Body of pancreas (tissue), 4 donors: ENCODE measurements around the gene USP40. TPM values are rescaled to one million over a fixed set of nuclear protein-coding genes. Genes with fewer than 3 reads are reported as not detected.

Experiments used
- ATAC-seq: fragments of 150-250 bp; one replicate; pipeline ENCODE4 v1.9.1; 2016
- DNase-seq, 4 donors: peaks; one replicate each; pipeline ENCODE4 v3.0.0-alpha.2; 2019
- H3K27ac ChIP-seq, 4 donors: fragments of 200-600 bp; sonication (generic); 1 replicate in 3 of 4; 2 replicates in 1 of 4; pipeline versions ENCODE4 v1.5.1 to v1.6.1; 2016 to 2019; ENCODE audit warnings: mild to moderate bottlenecking in 1 of 4, mixed read lengths in 1 of 4, moderate library complexity in 1 of 4
- H3K27me3 ChIP-seq, 2 donors: fragments of 200-600 bp; sonication (generic); one replicate each; pipeline ENCODE4 v1.6.0; 2016; ENCODE audit warnings: mild to moderate bottlenecking in 1 of 2
- H3K36me3 ChIP-seq, 2 donors: fragments of 200-600 bp; sonication (generic); replicated peaks in 1 of 2; 2 replicates each; pipeline ENCODE4 v1.5.1; 2016; ENCODE audit warnings: low read depth in 2 of 2; ENCODE audit not compliant: insufficient read depth in 1 of 2
- H3K4me1 ChIP-seq: fragments of 200-600 bp; sonication (generic); one replicate; pipeline ENCODE4 v1.6.0; 2016
- H3K4me3 ChIP-seq, 2 donors: fragments of 200-600 bp; sonication (generic); 1 replicate in 1 of 2; 2 replicates in 1 of 2; pipeline ENCODE4 v1.5.1; 2016 to 2019
- H3K9me3 ChIP-seq, 3 donors: fragments of 200-600 bp; sonication (generic); 1 replicate in 2 of 3; 2 replicates in 1 of 3; pipeline ENCODE4 v1.5.1; 2016
- CTCF ChIP-seq, 7 experiments: fragments of 450-650 bp in 4 of 7; fragments of 200-600 bp in 3 of 7; sonication (generic) in 3 of 7; IDR thresholded peaks; one replicate each; pipeline ENCODE4 v1.5.1; 2016 to 2019; ENCODE audit warnings: antibody characterized with exemption in 7 of 7
- POLR2A ChIP-seq, 3 donors: fragments of 450-650 bp; IDR thresholded peaks; one replicate each; pipeline ENCODE4 v1.6.1; 2016; ENCODE audit warnings: antibody characterized with exemption in 3 of 3, mild to moderate bottlenecking in 2 of 3
- WGBS, 2 donors: methylation state at CpG; one replicate each; pipeline ENCODE4 v1.1.5; 2017; 5-methylcytosine and 5-hydroxymethylcytosine counted together
- intact Hi-C: fragments of 100-400 bp; cut with DNase I; formaldehyde crosslinking; loops from one replicate; pipeline ENCODE4 v1.15.1; 2023
- total RNA-seq, 2 donors: library from RNA; depleted of rRNA; stranded (reverse); fragments of >200 nt; gene quantifications; one replicate each; pipeline ENCODE4 v1.1.0, GENCODE V29; 2016

USP40 gene
- total RNA-seq, 2 donors from 2014 or later = 34.9 to 38.9 TPM

- 92 to 96% methylated on average over 4 to 15 of the region's 15 CpGs for WGBS, 2 donors
- H3K4me1 ChIP-seq = no peaks in the 10 kb centered on the region
- intact Hi-C loops = no loop called here
- no peaks in the 10 kb centered on the region for H3K9me3 ChIP-seq
- H3K4me3 ChIP-seq = no peak overlapping the region
- no peaks in the 10 kb centered on the region for H3K27me3 ChIP-seq
- no peak for DNase-seq
- no peak overlapping the region for H3K27ac ChIP-seq
- H3K36me3 ChIP-seq = peaks cover 0 to 4% of the 10 kb centered on the region in 2 donors
- no peak for TF ChIP-seq POLR2A (IDR thresholded peaks at IDR 0.05)
- TF ChIP-seq CTCF (IDR thresholded peaks at IDR 0.05) = no peak
- no peak for ATAC-seq
Measured at GRCh38 chr2:233436191-233436581, 130.4 kb downstream of the USP40 start.

- intact Hi-C loops = no loop called here
- Histone ChIP-seq H3K27ac (no peak overlapping the region), H3K4me1 (no peaks in the 10 kb centered on the region), H3K4me3 (no peak overlapping the region), H3K27me3 (no peaks in the 10 kb centered on the region), H3K9me3 (no peaks in the 10 kb centered on the region), H3K36me3 (peaks cover 0 to 4% of the 10 kb centered on the region in 2 donors)
- DNase-seq (no peak), ATAC-seq (no peak)
- 95 to 96% methylated on average over 16 to 18 of the region's 18 CpGs for WGBS, 2 donors
- TF ChIP-seq POLR2A (IDR thresholded peaks at IDR 0.05) (no peak), CTCF (IDR thresholded peaks at IDR 0.05) (no peak)
Measured at GRCh38 chr2:233435436-233436190, 131.0 kb downstream of the USP40 start.

GRCh38 chr2:233434666-233435330 is 131.8 kb downstream of the USP40 start:
- ATAC-seq (no peak), DNase-seq (no peak)
- H3K27me3 ChIP-seq = no peaks in the 10 kb centered on the region
- H3K36me3 ChIP-seq = peaks cover 0 to 4% of the 10 kb centered on the region in 2 donors
- intact Hi-C loops = no loop called here
- no peaks in the 10 kb centered on the region for H3K9me3 ChIP-seq
- 87 to 89% methylated on average over 18 of the region's 18 CpGs for WGBS, 2 donors
- TF ChIP-seq CTCF (IDR thresholded peaks at IDR 0.05) = no peak
- no peak for TF ChIP-seq POLR2A (IDR thresholded peaks at IDR 0.05)
- peaks cover 2% of the 10 kb centered on the region for H3K4me1 ChIP-seq
- no peak overlapping the region for H3K27ac ChIP-seq
- no peak overlapping the region for H3K4me3 ChIP-seq

- H3K36me3 ChIP-seq = peaks cover 0 to 4% of the 10 kb centered on the region in 2 donors
- no peak overlapping the region for H3K4me3 ChIP-seq
- H3K4me1 ChIP-seq = peaks cover 8% of the 10 kb centered on the region
- H3K27ac ChIP-seq = no peak overlapping the region
- intact Hi-C loops = no loop called here
- TF ChIP-seq POLR2A (IDR thresholded peaks at IDR 0.05) (no peak), CTCF (IDR thresholded peaks at IDR 0.05) (no peak)
- no peak for DNase-seq
- no peaks in the 10 kb centered on the region for H3K9me3 ChIP-seq
- no peaks in the 10 kb centered on the region for H3K27me3 ChIP-seq
- WGBS, 2 donors = 96 to 97% methylated on average over 1 of the region's 1 CpG
- ATAC-seq = no peak
Measured at GRCh38 chr2:233433794-233434193, 132.8 kb downstream of the USP40 start.
